8988T (cell line): ENCODE results near the gene DGKZ.
"Not testable (repeated sequence)": the region's sequence is repeated elsewhere in the genome, so short reads cannot be mapped to it uniquely, and the experiment has no call there.

Source experiments
- DNase-seq: peaks from one replicate; pipeline ENCODE4 v3.0.0; 2011

DGKZ gene

GRCh38 chr11:46346886-46347636 is at the start of gene DGKZ:
Gene DGKZ, plus strand, starts transcription at chr11:46347463. Its CDS starts 197 bp downstream, at chr11:46347660.
- DNase-seq = peak; percentile 97

- no peak for DNase-seq
Observed at GRCh38 chr11:46298699-46299433, 48.4 kb upstream of the DGKZ start.

GRCh38 chr11:46299451-46299961 is 47.8 kb upstream of the DGKZ start:
- no peak for DNase-seq

- no peak for DNase-seq
Observed at GRCh38 chr11:46300270-46300669, 47.0 kb upstream of the DGKZ start.

- DNase-seq = no peak
Observed at GRCh38 chr11:46302866-46303265, 44.4 kb upstream of the DGKZ start.

GRCh38 chr11:46304036-46304435 is 43.2 kb upstream of the DGKZ start:
- not testable (repeated sequence) for DNase-seq

- DNase-seq = no peak
Observed at GRCh38 chr11:46304605-46305179, 42.6 kb upstream of the DGKZ start.

GRCh38 chr11:46305295-46305694 is 42.0 kb upstream of the DGKZ start:
- no peak for DNase-seq

GRCh38 chr11:46306296-46306853 is 40.9 kb upstream of the DGKZ start:
- DNase-seq = no peak

- no peak for DNase-seq
Observed at GRCh38 chr11:46307369-46307768, 39.9 kb upstream of the DGKZ start.

- no peak for DNase-seq
Observed at GRCh38 chr11:46307785-46308341, 39.4 kb upstream of the DGKZ start.

GRCh38 chr11:46308631-46309419 is 38.4 kb upstream of the DGKZ start:
- peak; percentile 92 for DNase-seq

GRCh38 chr11:46309814-46310259 is 37.4 kb upstream of the DGKZ start:
- no peak for DNase-seq

GRCh38 chr11:46315033-46315738 is 32.1 kb upstream of the DGKZ start:
- DNase-seq = peak; percentile 98

- no peak for DNase-seq
Observed at GRCh38 chr11:46315783-46316563, 31.3 kb upstream of the DGKZ start.

GRCh38 chr11:46319074-46319453 is 28.2 kb upstream of the DGKZ start:
- no peak for DNase-seq

GRCh38 chr11:46321757-46322156 is 25.5 kb upstream of the DGKZ start:
- no peak for DNase-seq

- DNase-seq = no peak
Observed at GRCh38 chr11:46322759-46323158, 24.5 kb upstream of the DGKZ start.

- no peak for DNase-seq
Observed at GRCh38 chr11:46326813-46327416, 20.3 kb upstream of the DGKZ start.

GRCh38 chr11:46327829-46328228 is 19.4 kb upstream of the DGKZ start:
- no peak for DNase-seq
